ENCODE results near the gene TREM1.

TREM1 gene

GRCh38 chr6:41232667-41233066 lies 53.8 kb downstream of the TREM1 start:
- no peaks in the 10 kb centered on the region for H3K9me2 ChIP-seq (ENCODE audit: low read depth, low read length)
- no peaks in the 10 kb centered on the region for H3K36me3 ChIP-seq (ENCODE audit: insufficient read depth, low read length)
- no peak overlapping the region for H3K4me2 ChIP-seq (ENCODE audit: low read length)
- no peak overlapping the region for H2AFZ ChIP-seq (ENCODE audit: low read length)
- no peaks in the 10 kb centered on the region for H3F3A ChIP-seq (ENCODE audit: insufficient read depth, low read length)
- H3K9me3 ChIP-seq (ENCODE audit: low read length): no peaks in the 10 kb centered on the region
- no peak overlapping the region for H3K4me3 ChIP-seq (ENCODE audit: low read depth, low read length, poor library complexity, severe bottlenecking)
- no peaks in the 10 kb centered on the region for H4K20me1 ChIP-seq (ENCODE audit: insufficient read depth, low read length)
- TF ChIP-seq CTCF (IDR thresholded peaks at IDR 0.05; ENCODE audit: low read length): no peak
- no peak for TF ChIP-seq EZH2 (IDR thresholded peaks at IDR 0.05; ENCODE audit: borderline replicate concordance, low read length)
- H3K9ac ChIP-seq (ENCODE audit: low read length): no peak overlapping the region
- H3K79me2 ChIP-seq (ENCODE audit: insufficient read depth, low read length): no peaks in the 10 kb centered on the region
- no peak overlapping the region for H3K27ac ChIP-seq (ENCODE audit: low read depth, low read length, poor library complexity, severe bottlenecking)
- no peaks in the 10 kb centered on the region for H3K4me1 ChIP-seq (ENCODE audit: insufficient read depth, low read length, severe bottlenecking)
- H3K27me3 ChIP-seq (ENCODE audit: insufficient read depth, low read length): no peaks in the 10 kb centered on the region; the same call in 1 of the 2 replicates

DNA sequence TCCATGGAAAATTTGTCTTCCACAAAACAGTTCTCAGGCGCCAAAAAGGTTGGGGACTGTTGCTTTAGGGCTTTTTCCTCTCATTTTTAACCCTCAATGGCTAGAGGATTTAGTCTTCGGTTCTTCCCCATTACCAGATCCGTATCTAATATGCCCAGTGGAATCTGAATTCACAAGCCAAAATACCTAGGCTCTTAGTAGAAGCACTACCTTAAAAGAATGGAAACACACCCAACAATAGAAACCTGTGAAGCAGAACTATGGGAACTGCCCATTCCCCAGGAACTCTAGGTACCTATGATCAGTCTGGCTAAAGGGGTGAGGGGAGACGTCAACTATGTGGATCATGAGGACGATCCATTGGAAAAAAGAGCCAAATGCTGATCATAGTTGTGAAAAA lies 55.2 kb downstream of the TREM1 start:
- H4K20me1 ChIP-seq (ENCODE audit: insufficient read depth, low read length): no peaks in the 10 kb centered on the region
- no peak overlapping the region for H3K9ac ChIP-seq (ENCODE audit: low read length)
- H3K9me2 ChIP-seq (ENCODE audit: low read depth, low read length): no peaks in the 10 kb centered on the region
- no peaks in the 10 kb centered on the region for H3F3A ChIP-seq (ENCODE audit: insufficient read depth, low read length)
- no peaks in the 10 kb centered on the region for H3K36me3 ChIP-seq (ENCODE audit: insufficient read depth, low read length)
- H3K9me3 ChIP-seq (ENCODE audit: low read length): no peaks in the 10 kb centered on the region
- no peak overlapping the region for H3K4me2 ChIP-seq (ENCODE audit: low read length)
- no peaks in the 10 kb centered on the region for H3K79me2 ChIP-seq (ENCODE audit: insufficient read depth, low read length)
- H3K4me1 ChIP-seq (ENCODE audit: insufficient read depth, low read length, severe bottlenecking): no peaks in the 10 kb centered on the region
- H3K27ac ChIP-seq (ENCODE audit: low read depth, low read length, poor library complexity, severe bottlenecking): no peak overlapping the region
- H3K27me3 ChIP-seq (ENCODE audit: insufficient read depth, low read length): no peaks in the 10 kb centered on the region; the same call in 1 of the 2 replicates
- no peak overlapping the region for H2AFZ ChIP-seq (ENCODE audit: low read length)
- H3K4me3 ChIP-seq (ENCODE audit: low read depth, low read length, poor library complexity, severe bottlenecking): no peak overlapping the region
- no peak for TF ChIP-seq EZH2 (IDR thresholded peaks at IDR 0.05; ENCODE audit: borderline replicate concordance, low read length)
- no peak for TF ChIP-seq CTCF (IDR thresholded peaks at IDR 0.05; ENCODE audit: low read length)

DNA sequence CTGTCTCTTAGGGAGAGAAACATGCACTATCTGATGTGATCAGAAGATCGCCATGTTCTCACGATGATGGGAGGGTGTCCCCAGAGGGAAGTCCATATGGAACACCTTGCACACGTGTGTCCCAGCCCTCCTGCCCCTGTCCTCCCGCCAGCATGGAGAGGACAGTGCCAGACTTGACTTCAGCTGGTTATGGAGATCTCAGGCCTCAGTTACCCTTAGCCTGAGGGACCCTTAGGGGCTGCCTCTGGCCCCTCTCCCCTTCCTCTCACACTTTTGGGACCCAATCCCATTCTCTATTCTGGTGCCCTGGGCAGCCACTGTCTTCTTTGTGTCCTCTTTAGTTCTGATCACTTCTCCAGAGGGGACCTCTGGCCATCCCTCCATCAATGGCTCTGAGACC lies 56.8 kb downstream of the TREM1 start:
- Histone ChIP-seq H2AFZ (ENCODE audit: low read length) (no peak overlapping the region), H3K4me2 (ENCODE audit: low read length) (no peak overlapping the region), H3K4me1 (ENCODE audit: insufficient read depth, low read length, severe bottlenecking) (no peaks in the 10 kb centered on the region), H3F3A (ENCODE audit: insufficient read depth, low read length) (no peaks in the 10 kb centered on the region), H3K9me2 (ENCODE audit: low read depth, low read length) (no peaks in the 10 kb centered on the region), H3K4me3 (ENCODE audit: low read depth, low read length, poor library complexity, severe bottlenecking) (no peak overlapping the region), H3K36me3 (ENCODE audit: insufficient read depth, low read length) (no peaks in the 10 kb centered on the region), H3K79me2 (ENCODE audit: insufficient read depth, low read length) (no peaks in the 10 kb centered on the region), H4K20me1 (ENCODE audit: insufficient read depth, low read length) (no peaks in the 10 kb centered on the region), H3K9ac (ENCODE audit: low read length) (no peak overlapping the region), H3K27ac (ENCODE audit: low read depth, low read length, poor library complexity, severe bottlenecking) (no peak overlapping the region), H3K9me3 (ENCODE audit: low read length) (no peaks in the 10 kb centered on the region), H3K27me3 (ENCODE audit: insufficient read depth, low read length) (no peaks in the 10 kb centered on the region; the same call in 1 of the 2 replicates)
- TF ChIP-seq EZH2 (IDR thresholded peaks at IDR 0.05; ENCODE audit: borderline replicate concordance, low read length) (no peak), CTCF (IDR thresholded peaks at IDR 0.05; ENCODE audit: low read length) (no peak)

Measured in OCI-LY1 (cell line).